Skin epidermis (tissue), 12 donors: ENCODE data around the gene QRICH1.

Experiments used
- H3K27ac ChIP-seq, 21 experiments: fragments of 200-600 bp; sonication (generic) in 11 of 21; one replicate each; pipeline ENCODE4 v1.5.0; 2020; ENCODE audit warnings: mild to moderate bottlenecking in 3 of 21, inconsistent platforms in 2 of 21, moderate library complexity in 2 of 21
- H3K4me3 ChIP-seq, 7 experiments: fragments of 200-600 bp; sonication (generic) in 2 of 7; one replicate each; pipeline ENCODE4 v1.5.0; 2020; ENCODE audit warnings: inconsistent platforms in 2 of 7, mild to moderate bottlenecking in 2 of 7, moderate library complexity in 1 of 7

The QRICH1 gene

GRCh38 chr3:48985831-48986376, 108.0 kb downstream of the QRICH1 start:
- no peak overlapping the region for H3K4me3 ChIP-seq
- H3K27ac ChIP-seq: no peak overlapping the region

- Histone ChIP-seq H3K27ac (no peak overlapping the region), H3K4me3 (no peak overlapping the region)
These were observed 109.2 kb downstream of the QRICH1 start for GRCh38 chr3:48984663-48985062.

- Histone ChIP-seq H3K27ac (no peak overlapping the region), H3K4me3 (no peak overlapping the region)
These were observed 110.8 kb downstream of the QRICH1 start for GRCh38 chr3:48983096-48983495.

GRCh38 chr3:48982686-48983085, 111.2 kb downstream of the QRICH1 start:
- H3K4me3 ChIP-seq: no peak overlapping the region
- peak overlapping the region in 1 of 21 experiments; percentile 6 for H3K27ac ChIP-seq

GRCh38 chr3:48982016-48982415, 111.9 kb downstream of the QRICH1 start:
- no peak overlapping the region for H3K4me3 ChIP-seq

GRCh38 chr3:48980295-48980694, 113.6 kb downstream of the QRICH1 start:
- Histone ChIP-seq H3K4me3 (no peak overlapping the region), H3K27ac (no peak overlapping the region)

More at GRCh38 chr3:48982016-48982415, 111.9 kb downstream of the QRICH1 start:
- no peak overlapping the region for H3K27ac ChIP-seq
